Measurements from ENCODE around the gene KIF26A. TPM values are rescaled to one million over a fixed set of nuclear protein-coding genes. Genes with fewer than 3 reads are reported as not detected.
A peak's percentile ranks its signal among the peaks of the same experiment; 100 is the strongest.
"Not testable (repeated sequence)": the region's sequence is repeated elsewhere in the genome, so short reads cannot be mapped to it uniquely, and the experiment has no call there.

The KIF26A gene
- polyA plus RNA-seq, 12 donors: 4.8 to 25.2 (median 5.9) TPM; not detected in 1

DNA sequence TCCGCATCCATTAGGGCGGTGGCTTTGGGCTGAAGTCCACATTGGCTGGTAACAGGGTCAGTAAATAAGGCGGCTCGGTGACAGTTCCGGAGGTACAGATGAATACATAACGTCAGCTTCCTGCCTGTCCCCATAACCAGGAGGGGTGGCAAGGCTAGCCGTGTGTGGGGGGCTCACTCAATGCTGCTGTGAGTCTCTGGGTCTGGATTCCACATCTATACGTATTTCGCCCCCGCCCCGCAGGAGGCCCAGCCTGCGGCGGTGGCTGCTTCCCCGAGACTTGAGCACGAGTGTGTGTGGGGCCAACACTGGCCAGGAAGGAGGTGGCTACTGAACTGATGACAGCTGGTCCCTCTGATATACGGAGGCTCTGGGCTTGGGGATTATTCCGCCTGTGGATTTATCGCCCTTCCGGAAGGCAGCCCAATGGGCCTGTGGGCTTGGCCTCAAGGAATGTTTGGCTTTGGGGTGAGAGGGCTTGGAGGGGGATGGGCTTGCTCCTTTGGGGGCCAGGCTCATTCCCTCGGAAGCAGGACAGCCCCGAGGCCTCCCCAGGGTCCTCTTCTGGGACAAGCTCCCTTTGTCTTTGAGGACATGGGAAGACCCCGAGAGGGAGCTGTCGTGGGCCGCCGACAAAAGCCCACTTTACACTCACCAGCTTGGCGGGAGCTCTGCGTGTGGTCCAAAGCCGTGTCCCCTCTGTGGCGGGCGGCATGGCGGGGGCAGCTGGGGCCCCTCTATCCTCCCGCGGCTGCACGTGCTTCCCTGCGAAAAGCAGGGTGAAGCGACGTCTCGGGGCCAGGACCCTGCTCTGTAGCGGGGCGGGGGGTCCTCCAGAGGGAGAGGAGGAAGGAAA lies 82.1 kb downstream of the KIF26A start:
- no peak for DNase-seq

DNA sequence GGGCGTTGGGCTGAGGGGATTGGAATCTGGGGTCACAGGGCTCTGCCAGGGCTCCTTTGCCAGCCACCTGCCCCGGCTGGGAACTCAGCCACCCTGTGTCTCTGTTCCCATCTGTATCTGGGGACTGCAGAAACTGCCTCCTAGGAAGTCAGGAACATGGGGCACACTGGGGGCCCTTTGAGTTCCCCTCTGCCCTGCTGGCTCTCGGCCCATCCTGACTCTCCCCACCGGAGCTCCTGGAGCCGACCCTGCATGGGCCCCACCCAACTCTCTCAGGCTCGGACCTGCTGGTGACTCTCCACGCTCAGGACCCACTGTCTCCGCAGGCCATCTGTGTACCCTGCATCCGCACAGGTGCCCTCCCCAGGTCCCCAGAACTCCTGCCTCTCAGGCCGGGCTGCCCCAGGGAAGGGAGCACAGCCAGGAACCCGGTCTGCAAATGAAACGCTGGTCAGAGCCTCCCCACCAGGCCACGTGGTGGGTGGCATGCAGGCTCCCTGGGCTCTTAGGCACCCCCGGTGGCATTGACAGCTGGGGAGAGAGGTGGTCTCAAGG lies 82.8 kb downstream of the KIF26A start:
- DNase-seq: no peak

DNA sequence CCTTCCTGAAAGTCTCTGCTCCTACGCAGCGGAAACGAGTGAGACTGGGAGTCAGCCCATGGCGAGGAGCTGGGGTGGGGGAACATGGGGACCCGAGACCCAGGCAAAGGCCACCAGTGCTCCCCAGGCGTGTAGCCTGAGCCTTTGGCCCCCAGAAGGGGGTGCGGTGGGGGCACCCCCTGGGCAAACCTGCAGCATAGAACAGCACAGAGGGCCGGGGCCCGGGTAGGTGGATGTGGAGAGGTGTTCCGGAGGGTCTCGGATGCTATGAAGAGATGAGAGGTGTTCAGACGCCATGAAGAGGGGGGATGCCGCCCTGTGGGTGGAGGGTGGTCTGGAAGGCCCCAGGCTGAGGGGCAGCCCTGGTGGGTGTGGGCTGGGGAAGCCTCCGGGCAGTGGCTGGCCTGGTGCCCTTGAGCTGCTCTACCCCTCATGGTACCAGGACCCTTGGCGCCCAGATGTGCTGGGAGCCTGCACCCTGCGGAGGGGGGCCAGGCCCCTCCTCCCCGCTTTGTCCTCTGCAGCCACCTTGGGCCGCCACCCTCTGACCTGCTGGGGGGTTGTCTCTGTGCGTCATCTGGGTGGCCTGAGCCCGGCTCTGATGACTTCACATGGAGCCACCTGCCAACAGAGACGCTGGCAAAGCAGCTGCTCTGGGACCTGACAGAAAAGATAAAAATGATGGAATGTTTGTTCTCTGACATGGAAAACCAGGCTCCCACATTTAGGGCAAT lies 83.4 kb downstream of the KIF26A start:
- DNase-seq: no peak

DNA sequence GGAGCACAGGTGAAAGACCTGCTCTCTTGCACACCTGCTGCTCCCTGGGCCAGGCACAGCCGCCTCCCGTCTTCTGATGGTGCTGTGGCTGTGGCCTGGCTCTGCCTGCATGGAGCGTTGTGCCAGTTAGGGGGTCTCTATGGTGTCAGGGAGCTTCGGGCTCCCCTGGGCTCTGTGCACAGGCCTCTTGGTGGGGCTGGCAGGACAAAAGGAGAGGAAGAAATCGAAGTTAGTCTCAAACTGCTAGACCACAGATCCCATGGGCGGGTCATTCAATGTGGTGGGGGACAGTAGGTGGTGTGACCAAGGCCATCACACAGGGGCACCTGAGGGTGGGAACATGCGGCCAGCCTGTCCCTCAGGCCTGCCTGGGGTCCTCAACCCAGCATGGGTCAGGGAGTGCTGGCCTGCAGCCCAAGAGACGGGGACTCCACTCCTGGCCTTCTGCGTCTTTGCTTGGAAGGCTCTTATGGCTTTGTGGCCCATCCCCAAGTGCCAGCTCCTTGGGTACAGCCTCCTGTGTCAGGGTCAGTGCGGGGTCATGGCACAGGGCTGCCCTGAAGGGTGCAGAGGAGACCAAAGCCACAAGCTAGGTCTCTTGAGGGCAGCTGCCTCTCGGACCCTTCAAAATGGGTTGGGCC lies 84.1 kb downstream of the KIF26A start:
- DNase-seq: no peak

DNA sequence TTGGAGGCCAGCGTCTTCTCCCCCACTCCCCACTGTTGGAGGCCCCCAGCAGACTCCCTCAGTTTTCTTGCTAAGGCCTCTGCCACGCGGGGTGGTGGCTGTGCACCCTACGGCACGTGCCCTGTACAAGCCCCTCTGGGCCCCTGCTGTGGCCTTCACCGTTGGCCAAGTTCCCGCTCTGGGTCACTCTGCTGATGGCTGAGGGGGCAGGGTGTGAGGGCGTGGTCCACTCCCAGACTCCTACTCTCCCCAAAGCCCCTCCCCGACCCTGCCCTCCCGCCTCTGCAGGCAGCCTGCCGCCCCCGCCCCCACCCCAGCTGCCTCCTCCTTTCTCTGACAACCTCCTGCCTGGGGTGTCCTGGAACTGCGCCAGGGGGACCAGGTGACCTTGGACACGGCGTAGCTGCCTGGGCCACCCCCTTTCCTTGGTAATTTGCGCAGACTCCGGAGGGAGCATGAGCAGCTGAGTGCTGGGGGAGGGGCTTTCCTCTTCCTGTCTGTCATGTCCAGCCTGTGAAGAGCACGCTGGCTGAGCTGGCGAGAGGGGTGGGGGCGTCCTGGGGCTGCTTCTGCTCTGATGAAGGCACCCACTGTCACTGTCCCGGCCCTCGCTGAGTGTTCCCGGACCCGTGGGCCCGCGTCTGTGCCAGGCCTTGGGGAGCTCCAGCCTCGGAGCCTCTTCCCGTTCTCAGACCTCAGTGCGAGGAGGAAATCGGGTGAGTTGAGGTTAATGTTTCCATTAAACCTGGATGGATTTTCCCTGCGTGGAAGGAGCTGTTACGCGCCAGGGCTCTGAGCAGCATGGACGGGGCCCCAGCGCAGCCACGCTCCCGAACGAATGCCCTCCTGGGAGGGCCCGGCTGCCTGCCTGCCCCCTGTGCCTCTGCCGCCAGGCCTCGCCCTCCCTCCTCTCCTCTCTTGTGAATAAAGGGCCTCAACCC lies 85.0 kb downstream of the KIF26A start:
- peak; percentile 67 for DNase-seq

DNA sequence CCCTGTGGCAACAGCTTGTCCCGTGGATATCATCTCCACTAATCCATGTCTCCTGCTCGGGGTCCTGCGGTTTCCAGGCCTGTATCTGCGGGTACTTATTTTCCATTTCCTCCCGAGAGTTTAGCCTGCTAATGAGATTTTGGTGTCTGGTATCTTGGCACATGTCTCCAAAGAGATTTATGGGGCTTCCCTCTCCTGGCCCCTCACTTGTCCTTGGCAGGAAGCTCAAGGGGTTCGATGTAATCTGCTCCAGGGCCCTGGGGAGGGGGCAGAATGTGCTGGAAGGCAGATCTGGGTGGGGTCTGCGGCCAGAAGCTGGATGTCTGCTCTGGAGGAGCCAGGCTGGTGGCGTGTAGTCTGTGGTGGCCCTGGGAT lies 85.7 kb downstream of the KIF26A start:
- DNase-seq: no peak

DNA sequence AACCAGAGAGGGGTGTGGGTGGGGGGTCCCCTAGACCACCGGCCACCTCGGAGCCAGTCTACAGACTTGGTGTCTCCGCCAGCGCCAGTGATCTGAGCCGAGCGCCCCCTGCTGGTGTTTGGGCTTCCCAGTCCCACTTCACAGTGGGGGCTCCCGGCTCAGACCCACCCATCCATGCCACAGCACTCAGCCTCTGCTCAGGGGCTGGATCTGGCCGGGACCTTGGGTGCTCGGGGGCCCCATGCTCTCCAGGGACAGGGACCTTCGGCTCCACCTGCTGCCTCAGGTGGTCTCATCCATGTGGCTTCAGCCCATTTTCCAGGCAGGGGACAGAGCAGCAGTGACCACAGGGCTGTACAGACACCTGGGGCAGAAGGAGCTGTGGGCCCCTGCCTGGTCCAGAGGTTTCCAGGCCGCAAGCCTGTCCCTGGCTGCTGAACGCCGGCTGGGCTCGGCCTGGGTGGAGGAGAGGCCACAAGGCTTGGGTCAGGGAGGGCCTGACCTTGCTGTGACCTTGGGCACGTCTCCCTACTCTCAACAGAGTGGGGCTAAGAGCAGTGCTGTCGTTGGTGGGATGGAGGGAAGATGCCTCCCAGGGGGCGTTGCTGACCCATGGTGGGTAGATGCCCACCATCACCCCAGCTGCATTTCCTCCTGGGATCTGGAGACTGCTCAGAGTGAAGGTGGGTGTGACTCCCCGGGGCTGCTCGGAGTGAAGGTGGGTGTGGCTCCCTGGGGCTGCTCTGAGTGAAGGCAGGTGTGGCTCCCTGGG lies 86.3 kb downstream of the KIF26A start:
- DNase-seq: no peak

DNA sequence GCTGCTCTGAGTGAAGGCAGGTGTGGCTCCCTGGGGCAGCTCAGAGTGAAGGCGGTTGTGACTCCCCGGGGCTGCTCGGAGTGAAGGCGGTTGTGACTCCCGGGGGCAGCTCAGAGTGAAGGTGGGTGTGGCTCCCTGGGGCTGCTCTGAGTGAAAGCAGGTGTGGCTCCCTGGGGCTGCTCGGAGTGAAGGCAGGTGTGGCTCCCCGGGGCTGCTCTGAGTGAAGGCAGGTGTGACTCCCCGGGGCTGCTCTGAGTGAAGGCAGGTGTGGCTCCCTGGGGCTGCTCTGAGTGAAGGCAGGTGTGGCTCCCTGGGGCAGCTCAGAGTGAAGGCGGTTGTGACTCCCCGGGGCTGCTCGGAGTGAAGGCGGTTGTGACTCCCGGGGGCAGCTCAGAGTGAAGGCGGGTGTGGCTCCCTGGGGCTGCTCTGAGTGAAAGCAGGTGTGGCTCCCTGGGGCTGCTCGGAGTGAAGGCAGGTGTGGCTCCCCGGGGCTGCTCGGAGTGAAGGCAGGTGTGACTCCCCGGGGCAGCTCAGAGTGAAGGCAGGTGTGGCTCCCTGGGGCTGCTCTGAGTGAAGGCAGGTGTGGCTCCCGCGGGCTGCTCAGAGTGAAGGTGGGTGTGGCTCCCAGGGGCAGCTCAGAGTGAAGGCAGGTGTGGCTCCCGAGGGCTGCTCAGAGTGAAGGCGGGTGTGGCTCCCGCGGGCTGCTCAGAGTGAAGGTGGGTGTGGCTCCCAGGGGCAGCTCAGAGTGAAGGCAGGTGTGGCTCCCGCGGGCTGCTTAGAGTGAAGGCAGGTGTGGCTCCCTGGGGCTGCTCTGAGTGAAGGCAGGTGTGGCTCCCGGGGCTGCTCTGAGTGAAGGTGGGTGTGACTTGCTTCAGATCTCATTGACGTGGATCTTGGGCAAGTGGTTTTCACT lies 87.1 kb downstream of the KIF26A start:
- not testable (repeated sequence) for DNase-seq

DNA sequence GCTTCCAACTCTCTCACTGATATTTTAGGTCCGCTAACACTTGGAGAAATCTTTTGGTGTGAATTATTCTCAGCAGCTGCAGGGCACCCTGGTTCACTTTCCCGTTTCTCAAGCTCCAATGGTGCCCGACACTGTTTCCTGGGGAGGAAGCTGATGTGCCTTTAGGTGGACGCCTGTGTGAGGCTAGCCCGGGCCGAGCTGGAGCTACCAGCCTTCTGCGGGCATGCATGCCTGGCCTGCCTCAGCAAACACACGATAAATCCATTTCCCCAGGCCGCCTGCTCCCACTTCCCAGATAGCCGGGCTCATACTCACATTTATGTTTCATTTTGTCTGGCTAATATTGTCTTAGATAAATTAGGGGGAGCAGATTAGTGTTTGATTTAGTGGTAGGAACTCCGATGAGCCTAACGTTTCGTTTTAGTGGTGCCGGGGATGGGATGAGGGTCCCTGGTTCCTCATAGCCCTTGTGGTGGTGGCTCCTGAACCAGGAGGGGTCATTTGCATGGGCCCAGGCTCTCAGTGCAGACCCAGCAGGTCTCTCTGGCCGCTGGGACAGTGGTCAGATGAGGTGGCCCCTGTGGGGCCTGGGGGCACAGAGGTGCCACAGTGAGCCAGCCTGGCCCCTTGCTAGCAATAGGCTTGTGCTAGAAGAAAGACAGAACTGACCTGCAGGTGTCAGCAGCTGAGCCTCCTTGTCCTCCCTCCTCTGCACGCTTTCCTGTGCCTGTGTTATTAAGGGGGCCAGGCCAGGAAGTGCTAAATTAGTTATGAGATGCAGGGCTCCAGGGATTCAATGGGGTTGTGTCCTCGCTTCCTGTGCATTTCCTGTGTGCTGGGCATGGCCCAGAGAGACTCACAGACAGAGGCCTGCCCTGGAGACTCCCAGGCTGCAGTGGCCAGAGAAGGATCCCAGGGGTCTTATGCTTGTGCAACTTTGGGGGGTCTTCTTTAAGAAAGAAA lies 88.3 kb downstream of the KIF26A start:
- no peak for DNase-seq

DNA sequence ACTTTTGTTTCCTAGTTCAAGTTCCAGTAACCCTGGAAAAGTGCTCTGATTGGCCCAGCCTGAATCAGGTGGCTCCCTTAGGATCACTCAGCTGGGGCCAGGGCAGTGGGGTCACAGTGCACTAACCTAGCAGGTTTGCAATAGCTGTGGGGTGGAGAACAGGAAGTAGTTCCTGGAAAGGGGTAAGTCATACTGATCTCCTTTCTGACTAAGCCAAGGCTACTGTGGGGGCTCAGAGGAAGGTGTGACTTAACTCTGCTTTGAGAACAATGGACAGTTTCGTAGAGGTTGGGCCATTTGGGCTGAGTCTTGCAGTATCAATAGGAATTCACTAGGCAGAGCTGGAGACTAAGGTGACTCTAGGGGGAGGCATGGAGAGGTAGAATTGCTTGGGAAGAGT lies 89.4 kb downstream of the KIF26A start:
- no peak for DNase-seq

DNA sequence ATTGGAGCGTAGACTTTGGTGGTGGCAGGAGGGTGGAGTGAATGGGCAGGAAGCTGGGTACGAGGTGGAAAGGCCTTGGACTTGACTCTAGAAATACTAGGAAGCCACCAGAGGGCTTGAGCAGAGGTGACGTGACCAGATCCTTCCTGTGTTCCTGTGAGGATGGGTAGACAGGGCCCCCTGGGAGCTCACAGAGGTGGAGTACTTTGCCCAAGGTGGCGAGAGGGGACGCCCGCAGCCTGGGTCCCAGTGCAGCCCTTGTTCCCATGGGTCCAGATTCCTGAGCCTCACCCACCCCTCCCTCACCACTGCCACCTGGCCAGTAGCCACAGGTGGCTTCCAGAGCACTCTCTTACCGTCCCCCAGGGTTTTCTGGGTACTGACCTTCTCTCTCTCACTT lies 89.8 kb downstream of the KIF26A start:
- no peak for DNase-seq

DNA sequence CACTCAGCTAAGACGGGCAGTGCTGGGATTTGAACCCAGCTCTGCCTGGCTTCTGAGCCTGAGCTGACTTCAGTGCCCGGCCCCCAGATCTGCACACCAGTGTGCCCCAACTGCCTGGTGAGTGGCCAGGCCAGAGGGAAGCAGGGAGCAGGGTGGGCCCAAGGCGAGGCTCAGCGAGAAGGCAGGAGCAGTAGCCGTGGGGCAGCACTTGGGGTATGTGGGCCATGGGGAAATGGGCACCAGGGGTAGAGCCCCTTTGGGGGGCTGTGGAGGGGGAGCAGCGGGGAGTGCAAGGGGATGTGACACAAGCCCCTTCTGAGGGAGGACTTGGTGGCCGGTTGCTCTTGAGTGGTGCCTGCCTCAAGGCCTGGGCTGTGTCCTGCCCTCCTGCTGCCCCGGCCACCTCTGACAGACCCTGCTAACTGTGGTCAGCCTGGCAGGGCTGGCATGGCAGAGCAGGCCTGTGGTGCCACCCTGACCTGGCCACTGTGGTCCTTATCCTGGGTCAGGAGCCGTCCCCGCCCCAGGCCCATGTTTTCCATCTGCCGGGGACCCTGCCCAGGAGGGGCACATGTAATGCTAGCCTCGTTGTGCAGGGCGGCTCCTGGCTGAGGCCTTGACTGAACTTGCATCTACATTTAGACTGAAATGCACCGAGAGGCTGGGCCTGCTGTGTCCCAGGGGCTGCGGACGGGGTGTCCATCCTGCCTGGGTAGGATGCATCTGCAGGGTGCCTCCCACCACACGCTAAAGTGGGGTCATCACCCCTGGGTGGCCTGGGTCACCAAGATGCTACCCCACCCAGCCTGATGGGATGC lies 90.5 kb downstream of the KIF26A start:
- DNase-seq: no peak

DNA sequence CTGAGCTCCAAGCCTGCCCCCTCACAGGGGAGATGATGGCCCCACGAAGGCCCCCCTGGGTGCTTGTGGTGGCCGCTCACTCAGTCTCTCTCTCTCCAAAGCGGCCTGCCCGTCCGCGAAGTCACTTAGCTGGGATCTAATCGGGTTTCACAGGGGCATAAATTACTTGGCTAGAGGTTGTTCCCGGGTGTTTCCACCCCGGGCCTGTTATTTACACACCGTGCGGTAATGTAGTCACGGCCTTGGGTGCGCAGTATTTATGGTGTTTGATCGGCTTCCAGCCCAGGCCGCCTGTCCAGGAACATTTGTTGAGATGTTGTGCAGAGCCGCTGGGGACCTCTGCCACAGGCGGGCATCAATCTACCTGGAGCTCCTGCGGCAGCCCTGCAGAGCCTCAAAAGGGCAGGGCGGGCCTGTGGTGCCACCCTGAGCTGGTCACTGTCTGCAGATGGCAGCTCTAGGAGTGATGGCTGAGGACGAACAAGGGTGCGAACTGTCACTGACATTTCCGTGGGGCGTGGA lies 91.2 kb downstream of the KIF26A start:
- DNase-seq: no peak

DNA sequence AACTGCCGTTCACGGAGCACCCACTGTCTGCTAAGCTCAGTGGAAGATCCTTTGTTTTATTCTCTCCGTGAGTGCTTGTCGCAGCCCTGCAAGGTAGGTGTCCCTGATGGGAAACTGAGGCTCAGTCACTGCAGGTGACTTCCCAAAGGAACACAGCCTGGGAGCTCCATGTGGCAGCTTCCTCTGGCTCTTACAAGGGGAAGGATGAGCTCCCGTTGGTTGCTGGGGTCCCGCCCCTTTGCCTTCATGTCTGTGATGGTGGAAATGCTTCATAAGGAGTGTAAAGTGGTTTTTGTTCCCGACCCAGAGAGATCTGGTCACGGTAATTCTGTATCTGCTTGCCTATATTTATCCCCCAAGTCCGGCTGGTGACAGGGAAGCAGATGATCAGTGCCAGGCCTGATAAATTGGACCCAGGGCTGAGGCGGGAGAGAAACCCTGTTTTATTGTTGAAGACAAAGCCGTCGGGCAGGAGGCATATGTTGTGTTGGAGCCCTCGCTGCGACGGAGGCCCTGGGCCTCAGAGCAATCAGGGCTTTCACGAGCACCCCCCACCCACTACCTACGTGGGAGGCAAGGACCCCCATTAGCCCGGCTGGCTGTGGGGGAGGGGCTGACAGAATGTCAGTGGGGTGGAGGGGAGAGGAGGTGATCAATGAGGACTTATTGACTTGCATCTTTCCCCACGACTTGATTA lies 91.9 kb downstream of the KIF26A start:
- DNase-seq: no peak
